ENCODE results near the gene RECK.

DNA sequence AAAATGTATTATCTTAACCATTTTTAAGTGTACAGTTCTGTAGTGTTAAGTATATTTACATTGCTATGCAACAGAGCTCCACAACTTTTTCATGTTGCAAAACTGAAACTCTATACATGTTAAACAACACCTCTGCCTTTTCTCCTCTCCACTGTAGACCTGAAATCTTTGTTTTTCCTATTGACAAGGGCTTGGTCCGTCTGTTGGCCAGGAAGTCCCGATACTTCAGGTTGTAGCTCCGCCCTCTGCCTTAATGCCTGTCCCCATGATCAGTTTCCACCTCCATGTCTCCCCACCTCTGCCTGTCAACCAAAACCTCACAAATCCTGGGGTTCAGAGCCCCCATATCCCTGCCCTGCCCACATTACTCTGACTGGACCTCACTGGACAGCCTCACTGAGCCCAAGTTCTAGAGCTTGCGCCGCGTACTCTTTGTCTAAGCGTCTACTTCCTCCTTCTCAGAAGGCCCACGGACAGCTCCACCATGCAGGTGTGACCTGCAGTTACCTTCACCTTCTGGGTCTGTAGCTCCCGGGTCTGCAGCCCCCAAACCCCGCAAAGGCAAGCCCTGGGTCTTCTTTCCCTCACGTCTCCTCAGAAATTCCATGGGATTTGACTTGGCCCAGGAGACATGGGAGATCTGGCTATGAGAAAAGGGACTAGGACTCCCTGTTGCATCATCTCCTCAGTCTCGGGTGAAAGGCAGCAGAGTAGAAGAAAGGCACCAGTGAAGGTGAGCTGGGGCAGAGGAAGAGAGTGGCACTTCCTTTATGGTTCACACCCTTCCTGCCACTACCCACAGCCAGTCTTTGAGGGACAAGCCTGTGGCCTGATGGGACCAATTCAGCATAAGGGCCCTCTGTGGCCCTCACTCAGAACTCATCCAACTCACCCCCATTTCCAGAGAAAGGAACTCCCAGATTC is 107.9 kb downstream of the RECK start:
- TF ChIP-seq EZH2phosphoT487 (IDR thresholded peaks at IDR 0.05; ENCODE audit: insufficient read depth, low read depth) = no peak
- no peak for TF ChIP-seq EZH2 (IDR thresholded peaks at IDR 0.05; ENCODE audit: insufficient read depth, poor library complexity, severe bottlenecking)
